Smooth muscle cell of the brain vasculature (primary cell): Measurements from ENCODE around the gene CXXC5.
"Not testable (repeated sequence)": the region's sequence is repeated elsewhere in the genome, so short reads cannot be mapped to it uniquely, and the experiment has no call there.

Source experiments
- DNase-seq: peaks from one replicate; pipeline ENCODE4 v3.0.0-alpha.2; 2012; ENCODE audit warnings: low read depth, low spot score

The CXXC5 gene

GRCh38 chr5:139710319-139711066, 62.3 kb downstream of the CXXC5 start:
- no peak for DNase-seq

DNA sequence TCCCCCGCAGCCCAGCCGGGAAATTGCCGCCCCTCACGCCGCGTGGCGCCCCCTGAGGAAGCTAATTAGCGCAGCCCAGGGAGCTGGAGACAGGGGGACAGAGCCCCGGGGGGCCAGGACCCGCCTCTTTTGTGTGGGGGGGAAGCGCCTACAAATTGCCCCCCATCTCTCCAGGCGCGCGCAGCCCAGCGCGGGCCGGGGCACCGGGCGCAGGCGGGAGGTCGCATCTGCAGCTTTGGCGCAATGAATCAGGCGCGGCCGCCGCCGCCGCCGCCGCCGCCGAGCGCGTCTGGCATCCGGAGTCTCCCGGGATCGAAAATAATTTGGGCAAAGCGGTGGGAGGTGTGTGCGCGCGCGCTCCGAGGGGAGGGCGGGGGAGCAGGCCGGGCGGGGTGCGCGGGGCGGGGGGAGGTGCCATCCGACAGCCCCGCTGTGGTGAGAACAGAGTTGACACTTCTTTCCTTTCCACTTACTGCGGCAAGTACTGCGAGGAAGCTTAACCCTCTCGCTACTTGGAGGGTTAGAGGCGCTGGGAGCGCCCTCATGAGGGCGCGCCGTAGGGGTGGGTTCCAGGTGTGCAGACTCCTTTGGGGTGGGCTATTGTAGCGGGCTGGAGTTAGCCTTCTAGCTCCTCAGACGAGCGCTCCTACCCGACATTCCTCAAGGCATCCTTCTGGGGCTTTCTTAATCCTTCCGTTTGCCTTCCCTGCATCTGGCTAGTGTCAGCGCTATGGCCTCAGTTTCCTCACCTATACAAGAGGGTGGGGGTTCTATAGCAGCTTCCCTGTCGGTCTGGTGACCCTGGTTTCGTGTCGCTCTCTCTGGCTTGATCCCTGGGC, 63.1 kb downstream of the CXXC5 start:
- DNase-seq = no peak

- DNase-seq = no peak
Measured at GRCh38 chr5:139711906-139712224, 63.7 kb downstream of the CXXC5 start.

GRCh38 chr5:139712412-139712811, 64.3 kb downstream of the CXXC5 start:
- no peak for DNase-seq

- DNase-seq = not testable (repeated sequence)
Measured at GRCh38 chr5:139713898-139714297, 65.7 kb downstream of the CXXC5 start.

- no peak for DNase-seq
Measured at GRCh38 chr5:139717221-139717620, 69.1 kb downstream of the CXXC5 start.

DNA sequence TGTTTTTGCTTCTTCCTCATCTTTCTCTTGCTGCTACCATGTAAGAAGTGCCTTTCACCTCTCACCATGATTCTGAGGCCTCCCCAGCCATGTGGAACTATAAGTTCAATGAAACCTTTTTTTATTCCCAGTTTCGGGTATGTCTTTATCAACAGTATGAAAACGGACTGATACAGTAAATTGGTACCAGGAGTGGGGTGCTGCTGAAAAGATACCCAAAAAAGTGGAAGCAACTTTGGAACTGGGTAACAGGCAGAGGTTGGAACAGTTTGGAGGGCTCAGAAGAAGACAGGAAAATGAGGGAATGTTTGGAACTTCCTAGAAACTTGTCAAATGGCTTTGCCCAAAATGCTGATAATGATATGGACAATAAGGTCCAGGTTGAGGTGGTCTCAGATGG, 70.3 kb downstream of the CXXC5 start:
- not testable (repeated sequence) for DNase-seq

DNA sequence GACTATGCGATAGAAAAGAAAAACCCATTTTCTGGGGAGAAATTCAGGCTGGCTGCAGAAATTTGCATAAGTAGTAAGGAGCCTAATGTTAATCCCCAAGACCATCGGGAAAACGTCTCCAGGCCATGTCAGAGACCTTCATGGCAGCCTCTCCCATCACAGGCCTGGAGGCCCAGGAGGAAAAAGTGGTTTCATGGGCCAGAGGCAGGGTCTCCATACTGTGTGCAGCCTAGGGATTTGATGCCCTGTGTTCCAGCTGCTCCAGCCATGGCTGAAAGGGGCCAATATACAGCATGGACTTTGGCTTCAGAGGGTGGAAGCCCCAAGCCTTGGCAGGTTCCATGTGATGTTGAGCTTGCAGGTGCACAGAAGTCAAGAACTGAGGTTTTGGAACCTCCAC, 71.8 kb downstream of the CXXC5 start:
- not testable (repeated sequence) for DNase-seq

DNA sequence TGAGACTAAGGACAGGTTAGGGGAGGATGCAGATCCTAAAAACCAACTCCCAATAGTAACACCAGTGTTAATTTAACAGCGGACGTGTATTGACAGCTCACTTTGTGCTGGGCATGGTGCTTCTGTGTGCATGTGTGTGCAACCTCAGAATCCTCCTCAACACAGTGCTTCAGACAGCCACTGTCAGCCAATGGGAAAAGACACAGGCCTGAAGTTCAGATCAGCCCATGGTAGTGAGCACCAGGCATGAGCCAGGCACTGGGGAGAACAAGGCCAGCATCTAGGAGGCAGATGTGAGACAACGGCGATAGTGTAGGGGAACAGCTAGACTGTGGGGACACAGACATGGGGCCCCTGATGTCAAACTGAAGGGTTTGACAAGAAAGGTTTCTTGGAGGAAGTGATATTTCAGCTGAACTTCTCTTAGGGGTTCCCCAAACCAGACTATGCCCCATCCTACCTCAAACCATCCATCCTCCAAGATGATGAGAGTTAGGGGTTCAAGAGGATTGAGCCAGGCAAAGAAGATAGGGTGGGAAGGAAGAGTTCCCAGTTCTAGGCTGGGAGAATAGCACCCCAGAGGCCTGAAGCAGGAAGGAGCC, 75.9 kb downstream of the CXXC5 start:
- no peak for DNase-seq

DNA sequence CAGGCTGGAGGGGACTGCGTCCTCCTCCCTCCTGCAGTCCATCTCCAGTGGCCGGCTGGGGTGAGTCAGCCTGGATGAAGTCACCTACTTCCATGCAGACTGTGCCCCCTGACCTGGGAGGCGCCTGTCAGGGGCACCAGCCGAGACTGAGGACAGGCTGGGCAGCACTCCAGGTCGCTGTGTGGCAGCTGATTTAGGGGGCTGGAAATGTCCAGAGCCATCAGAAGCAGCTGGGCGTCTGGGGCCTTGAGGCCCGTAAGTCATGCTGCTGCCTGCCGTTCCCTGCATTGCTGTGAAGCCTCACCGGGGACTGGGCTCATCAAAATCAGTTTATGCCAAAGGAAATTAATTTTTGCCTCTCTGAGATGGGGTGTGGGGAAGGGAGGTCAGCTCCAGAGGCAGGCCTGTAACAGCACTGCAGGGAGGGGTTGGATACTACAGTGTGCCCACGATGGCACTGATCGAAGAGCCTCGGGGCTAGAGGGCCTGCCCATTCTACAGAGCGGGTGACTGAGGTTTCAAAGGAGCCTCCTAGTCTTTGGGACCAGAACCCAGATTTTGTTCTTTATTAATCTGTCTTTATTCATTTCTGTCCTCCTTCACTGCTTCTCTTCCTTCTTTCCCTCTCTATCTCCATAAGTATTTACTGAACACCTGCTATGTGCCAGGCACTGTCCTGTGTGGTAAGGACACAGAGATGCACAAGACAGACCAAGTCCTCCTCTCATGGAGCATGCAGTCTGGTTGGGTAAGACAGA, 77.1 kb downstream of the CXXC5 start:
- DNase-seq = no peak

DNA sequence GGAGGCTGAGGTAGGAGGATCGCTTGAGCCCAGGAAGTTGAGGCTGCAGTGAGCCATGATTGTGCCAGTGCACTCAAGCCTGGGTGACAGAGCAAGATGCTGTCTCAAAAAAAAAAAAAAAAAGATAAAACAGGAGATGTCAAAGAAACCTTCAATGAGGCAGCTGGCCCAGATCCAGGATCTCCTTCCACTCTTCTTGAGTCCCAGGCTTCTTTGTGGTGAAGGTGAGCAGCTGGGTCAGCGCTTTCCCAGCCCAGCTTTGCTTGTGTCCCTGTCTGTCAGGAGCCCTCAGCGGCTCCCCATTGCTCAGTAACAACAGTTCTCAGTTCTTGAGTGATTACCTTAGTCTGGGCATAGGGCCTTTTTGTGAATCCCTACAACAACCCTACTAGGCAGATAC, 78.1 kb downstream of the CXXC5 start:
- DNase-seq = no peak

GRCh38 chr5:139727615-139728014, 79.5 kb downstream of the CXXC5 start:
- not testable (repeated sequence) for DNase-seq

GRCh38 chr5:139731281-139731680, 83.1 kb downstream of the CXXC5 start:
- DNase-seq = no peak

- no peak for DNase-seq
Measured at GRCh38 chr5:139732019-139732418, 83.9 kb downstream of the CXXC5 start.

DNA sequence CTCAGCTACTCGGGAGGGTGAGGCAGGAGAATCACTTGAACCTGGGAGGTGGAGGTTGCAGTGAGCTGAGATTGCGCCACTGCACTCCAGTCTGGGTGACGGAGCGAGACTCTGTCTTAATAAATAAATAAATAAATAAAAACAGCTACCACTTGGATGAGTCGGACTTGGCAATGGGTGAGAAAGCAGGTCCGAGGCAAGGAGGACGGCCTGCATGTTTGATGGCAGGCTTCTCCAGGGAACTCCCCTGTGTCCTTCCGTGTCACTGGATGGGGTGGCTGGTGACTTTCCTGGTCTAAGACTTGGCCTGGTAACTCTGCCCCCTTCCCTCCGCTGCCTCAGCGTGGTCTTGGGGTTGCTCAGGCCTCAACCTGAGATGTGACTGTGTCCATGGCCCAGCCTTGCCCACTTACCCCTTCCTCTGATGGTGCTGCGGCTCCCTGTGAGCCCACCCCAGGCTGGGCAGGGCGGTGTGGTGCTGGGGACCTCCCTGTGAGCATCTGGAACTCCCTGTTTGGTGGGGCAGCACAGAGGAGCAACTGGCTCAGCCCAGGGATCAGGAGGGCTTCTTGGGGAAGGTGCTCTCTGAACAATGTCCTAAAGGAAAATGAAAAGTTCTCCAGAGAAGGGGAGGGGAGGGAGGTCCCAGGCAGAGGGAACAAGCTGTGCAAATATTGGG, 85.0 kb downstream of the CXXC5 start:
- no peak for DNase-seq
